ENCODE measurements around the gene BRCA2.

DNA sequence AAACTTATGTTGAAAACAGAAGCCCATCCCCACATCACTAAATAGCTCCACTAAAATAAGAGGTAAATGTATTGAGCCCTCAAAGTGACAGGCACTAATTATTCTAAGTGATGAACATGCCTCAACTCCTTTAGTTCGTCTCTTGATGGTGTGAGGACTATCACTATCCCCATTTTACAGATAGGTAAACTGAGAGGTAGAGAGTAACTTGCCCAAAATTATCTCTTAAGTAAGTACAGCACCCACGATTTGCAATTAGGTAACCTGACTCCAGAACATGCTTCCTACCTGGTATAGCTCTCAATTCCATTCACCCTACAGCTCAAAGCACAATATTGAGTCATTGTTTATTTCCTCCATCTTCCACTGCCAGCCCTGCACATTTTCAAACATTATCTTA, 12.8 kb upstream of the BRCA2 start:
- TF ChIP-seq CTCF (conservative IDR thresholded peaks at IDR 0.05; ENCODE audit: low read depth in 2 of 2) (no peak), EZH2phosphoT487 (IDR thresholded peaks at IDR 0.05; ENCODE audit: unreplicated experiment) (no peak), EZH2 (IDR thresholded peaks at IDR 0.05; ENCODE audit: low read depth, unreplicated experiment) (no peak), REST (IDR thresholded peaks at IDR 0.05; ENCODE audit: unreplicated experiment) (no peak)
